Gastrocnemius medialis (tissue), 4 donors: Measurements from ENCODE around the gene FGF6. TPM values are rescaled to one million over a fixed set of nuclear protein-coding genes. Genes with fewer than 3 reads are reported as not detected.

Experiments
- ATAC-seq, 2 donors: fragments of 150-250 bp; one replicate each; pipeline ENCODE4 v1.9.1; 2016
- DNase-seq, 2 donors: peaks; one replicate each; pipeline ENCODE4 v3.0.0-alpha.2; 2019
- H3K27ac ChIP-seq, 4 donors: fragments of 200-600 bp; sonication (generic); 1 replicate in 1 of 4; 2 replicates in 3 of 4; pipeline ENCODE4 v1.5.1; 2016 to 2018; ENCODE audit warnings: mild to moderate bottlenecking in 2 of 4, moderate library complexity in 1 of 4
- H3K27me3 ChIP-seq, 3 donors: fragments of 200-600 bp; sonication (generic) in 2 of 3; 1 replicate in 1 of 3; 2 replicates in 2 of 3; pipeline versions ENCODE4 v1.5.1 to v1.6.0; 2016 to 2019; ENCODE audit warnings: mild to moderate bottlenecking in 1 of 3, moderate library complexity in 1 of 3
- H3K36me3 ChIP-seq, 2 donors: fragments of 200-600 bp; sonication (generic) in 1 of 2; one replicate each; pipeline ENCODE4 v1.5.1; 2017 to 2018
- H3K4me1 ChIP-seq, 2 donors: fragments of 200-600 bp; sonication (generic) in 1 of 2; one replicate each; pipeline ENCODE4 v1.5.1; 2016 to 2017; ENCODE audit warnings: mild to moderate bottlenecking in 2 of 2
- H3K4me3 ChIP-seq, 4 donors: fragments of 200-600 bp; sonication (generic) in 3 of 4; 1 replicate in 1 of 4; 2 replicates in 3 of 4; pipeline ENCODE4 v1.5.1; 2016 to 2019; ENCODE audit warnings: mild to moderate bottlenecking in 2 of 4
- H3K9me3 ChIP-seq, 3 donors: fragments of 200-600 bp; sonication (generic) in 2 of 3; 1 replicate in 1 of 3; 2 replicates in 2 of 3; pipeline ENCODE4 v1.5.1; 2016 to 2019
- CTCF ChIP-seq, 5 experiments: fragments of 450-650 bp in 3 of 5; fragments of 200-600 bp in 2 of 5; sonication (generic) in 2 of 5; IDR thresholded peaks in 4 of 5; conservative IDR thresholded peaks in 1 of 5; 1 replicate in 4 of 5; 2 replicates in 1 of 5; pipeline ENCODE4 v1.5.1; 2016 to 2019; ENCODE audit warnings: antibody characterized with exemption in 5 of 5, mild to moderate bottlenecking in 3 of 5, moderate library complexity in 3 of 5
- POLR2A ChIP-seq, 2 donors: fragments of 450-650 bp; IDR thresholded peaks; one replicate each; pipeline ENCODE4 v1.6.1; 2017; ENCODE audit warnings: antibody characterized with exemption in 2 of 2, mild to moderate bottlenecking in 2 of 2, moderate library complexity in 2 of 2
- in situ Hi-C, 4 donors: fragments of 200-750 bp; cut with MboI; loops; one replicate each; pipeline versions ENCODE4 v1.15.0 to v1.8.0; 2017; ENCODE audit warnings: low sequenced_read_pairs in 4 of 4
- intact Hi-C: fragments of 100-400 bp; cut with DNase I; formaldehyde crosslinking; loops from one replicate; pipeline ENCODE4 v1.15.1; 2023; ENCODE audit warnings: low total_unique reads
- total RNA-seq, 4 donors: library from RNA; depleted of rRNA; stranded (reverse); fragments of >200 nt; gene quantifications; one replicate each; pipeline versions ENCODE4 v1.1.0 to v1.2.3, GENCODE V29; 2016

FGF6 gene
- total RNA-seq, 4 donors from 2014 or later = 0.73 to 5.9 (median 2.2) TPM; not detected in 1

- intact Hi-C loops = loop anchor here (10.0 kb wide), 1 partner anchor 565 kb away; the partner anchor contains the start of gene PARP11
- no peaks in the 10 kb centered on the region for H3K9me3 ChIP-seq
- no peak for ATAC-seq
- in situ Hi-C loops = loop anchor here in 1 of 4 donors (10.0 kb wide), 1 partner anchor 85 kb away; no protein-coding TSS in a partner anchor
- peaks cover 17 to 48% of the 10 kb centered on the region in 2 donors for H3K4me1 ChIP-seq
- H3K27me3 ChIP-seq = no peaks in the 10 kb centered on the region
- no peak overlapping the region for H3K4me3 ChIP-seq
- TF ChIP-seq POLR2A (IDR thresholded peaks at IDR 0.05) (no peak), CTCF (IDR thresholded peaks at IDR 0.05 in 4 of 5, conservative IDR thresholded peaks at IDR 0.05 in 1 of 5) (no peak)
- H3K36me3 ChIP-seq = no peaks in the 10 kb centered on the region
- peak overlapping the region in 1 of 4 donors; percentile 14 for H3K27ac ChIP-seq
- DNase-seq = no peak
Observed at GRCh38 chr12:4439736-4440135, 5.9 kb downstream of the FGF6 start.

GRCh38 chr12:4438834-4439596, 6.6 kb downstream of the FGF6 start:
- TF ChIP-seq POLR2A (IDR thresholded peaks at IDR 0.05) (no peak), CTCF (IDR thresholded peaks at IDR 0.05 in 4 of 5, conservative IDR thresholded peaks at IDR 0.05 in 1 of 5) (no peak)
- intact Hi-C loops = no loop called here
- Histone ChIP-seq H3K27me3 (no peaks in the 10 kb centered on the region), H3K27ac (peak overlapping the region in 2 of 4 donors; percentile 14 to 24), H3K4me3 (no peak overlapping the region), H3K9me3 (no peaks in the 10 kb centered on the region), H3K4me1 (peaks cover 24 to 53% of the 10 kb centered on the region in 2 donors), H3K36me3 (no peaks in the 10 kb centered on the region)
- ATAC-seq (no peak), DNase-seq (no peak)
- in situ Hi-C loops = loop anchor here in 1 of 4 donors (10.0 kb wide), 1 partner anchor 86 kb away; no protein-coding TSS in a partner anchor

GRCh38 chr12:4435537-4435936, 10.1 kb downstream of the FGF6 start:
- no peaks in the 10 kb centered on the region for H3K27me3 ChIP-seq
- no peak overlapping the region for H3K4me3 ChIP-seq
- no peaks in the 10 kb centered on the region for H3K9me3 ChIP-seq
- DNase-seq (no peak), ATAC-seq (no peak)
- intact Hi-C loops = no loop called here
- TF ChIP-seq POLR2A (IDR thresholded peaks at IDR 0.05) (no peak), CTCF (IDR thresholded peaks at IDR 0.05 in 4 of 5, conservative IDR thresholded peaks at IDR 0.05 in 1 of 5) (no peak)
- no peaks in the 10 kb centered on the region for H3K36me3 ChIP-seq
- peaks cover 31 to 38% of the 10 kb centered on the region in 2 donors for H3K4me1 ChIP-seq
- in situ Hi-C loops = loop anchor here in 1 of 4 donors (10.0 kb wide), 1 partner anchor 89 kb away; no protein-coding TSS in a partner anchor
- H3K27ac ChIP-seq = peak overlapping the region in 2 of 4 donors; percentile 77 to 88

- Histone ChIP-seq H3K9me3 (no peaks in the 10 kb centered on the region), H3K36me3 (no peaks in the 10 kb centered on the region), H3K4me1 (peaks cover 31 to 38% of the 10 kb centered on the region in 2 donors), H3K4me3 (no peak overlapping the region), H3K27ac (peak overlapping the region; percentile 77 to 88 (median 81)), H3K27me3 (no peaks in the 10 kb centered on the region)
- in situ Hi-C loops (loop anchor here in 2 of 4 donors (5.0 to 10.0 kb wide), 2 partner anchors 90 to 92 kb away; no protein-coding TSS in a partner anchor), intact Hi-C loops (loop anchor here (5.0 kb wide), 1 partner anchor 113 kb away; the partner anchor contains the start of gene TIGAR)
- ATAC-seq = no peak
- TF ChIP-seq CTCF (IDR thresholded peaks at IDR 0.05 in 4 of 5, conservative IDR thresholded peaks at IDR 0.05 in 1 of 5) (no peak), POLR2A (IDR thresholded peaks at IDR 0.05) (no peak)
- DNase-seq = no peak
Observed at GRCh38 chr12:4434706-4435425, 10.7 kb downstream of the FGF6 start.
